SIG-M5 treated with dmso at 0.1 percent for 504 hours (cell line): ENCODE measurements around the gene ADAMTSL5.
A peak's percentile ranks its signal among the peaks of the same experiment; 100 is the strongest.

Source experiments
- DNase-seq: peaks from one replicate; lab custom pipeline; 2025; ENCODE audit not compliant: unreplicated experiment; lab: John Stamatoyannopoulos, UW

Gene ADAMTSL5

GRCh38 chr19:1467490-1468273, 45.1 kb downstream of the ADAMTSL5 start:
- DNase-seq = no peak

GRCh38 chr19:1467215-1467489, 45.7 kb downstream of the ADAMTSL5 start:
- no peak for DNase-seq

GRCh38 chr19:1466461-1467214, 46.2 kb downstream of the ADAMTSL5 start:
- DNase-seq = no peak

GRCh38 chr19:1466018-1466460, 46.8 kb downstream of the ADAMTSL5 start:
- no peak for DNase-seq

- DNase-seq = no peak
Measured at GRCh38 chr19:1465191-1466016, 47.4 kb downstream of the ADAMTSL5 start.

- DNase-seq = no peak
Measured at GRCh38 chr19:1461862-1462261, 51.0 kb downstream of the ADAMTSL5 start.

GRCh38 chr19:1460033-1460995, 52.5 kb downstream of the ADAMTSL5 start:
- no peak for DNase-seq

- peak; percentile 35 for DNase-seq
Measured at GRCh38 chr19:1459479-1459878, 53.3 kb downstream of the ADAMTSL5 start.

- DNase-seq = no peak
Measured at GRCh38 chr19:1457892-1458291, 54.9 kb downstream of the ADAMTSL5 start.

GRCh38 chr19:1457031-1457739, 55.6 kb downstream of the ADAMTSL5 start:
- DNase-seq = no peak

GRCh38 chr19:1456121-1456900, 56.5 kb downstream of the ADAMTSL5 start:
- DNase-seq = no peak

GRCh38 chr19:1455336-1456120, 57.3 kb downstream of the ADAMTSL5 start:
- DNase-seq = peak; percentile 43
